Tibial artery (tissue), 4 donors: ENCODE results near the gene ZNF101.

Experiments used
- DNase-seq, 2 donors: peaks; one replicate each; pipeline ENCODE4 v3.0.0-alpha.2; 2019
- H3K27ac ChIP-seq, 2 donors: fragments of 200-600 bp; sonication (generic) in 1 of 2; 1 replicate in 1 of 2; 2 replicates in 1 of 2; pipeline ENCODE4 v1.5.1; 2018 to 2019; ENCODE audit warnings: mild to moderate bottlenecking in 1 of 2
- H3K27me3 ChIP-seq, 2 donors: fragments of 200-600 bp; sonication (generic) in 1 of 2; one replicate each; pipeline versions ENCODE4 v1.5.1 to v1.6.0; 2016 to 2019
- H3K36me3 ChIP-seq, 3 donors: fragments of 200-600 bp; sonication (generic) in 2 of 3; one replicate each; pipeline ENCODE4 v1.5.1; 2016 to 2019; ENCODE audit warnings: mild to moderate bottlenecking in 2 of 3
- H3K4me1 ChIP-seq, 4 donors: fragments of 200-600 bp; sonication (generic) in 2 of 4; 1 replicate in 3 of 4; 2 replicates in 1 of 4; pipeline ENCODE4 v1.5.1; 2016 to 2019
- H3K4me3 ChIP-seq, 2 donors: fragments of 200-600 bp; sonication (generic) in 1 of 2; 1 replicate in 1 of 2; 2 replicates in 1 of 2; pipeline ENCODE4 v1.5.1; 2018 to 2019; ENCODE audit warnings: mild to moderate bottlenecking in 2 of 2
- H3K9me3 ChIP-seq, 3 donors: fragments of 200-600 bp; sonication (generic) in 1 of 3; one replicate each; pipeline ENCODE4 v1.5.1; 2016 to 2019
- CTCF ChIP-seq, 2 experiments: fragments of 200-600 bp in 1 of 2; fragments of 450-650 bp in 1 of 2; IDR thresholded peaks; one replicate each; pipeline ENCODE4 v1.5.1; 2017 to 2019; ENCODE audit warnings: antibody characterized with exemption in 2 of 2, mild to moderate bottlenecking in 1 of 2, moderate library complexity in 1 of 2
- intact Hi-C: fragments of 100-400 bp; cut with DNase I; formaldehyde crosslinking; loops from one replicate; pipeline ENCODE4 v1.15.0; 2023; ENCODE audit warnings: low total_unique reads

ZNF101 gene

GRCh38 chr19:19626516-19627472 is 41.8 kb upstream of the ZNF101 start:
- Histone ChIP-seq H3K27ac (no peak overlapping the region), H3K9me3 (no peaks in the 10 kb centered on the region), H3K4me3 (no peak overlapping the region), H3K4me1 (peaks cover 0 to 21% (median 12%) of the 10 kb centered on the region in 4 donors), H3K27me3 (peaks cover 0 to 26% of the 10 kb centered on the region in 2 donors), H3K36me3 (peaks cover 0 to 11% (median 6%) of the 10 kb centered on the region in 3 donors)
- DNase-seq, result no peak
- no peak for TF ChIP-seq CTCF (IDR thresholded peaks at IDR 0.05)
- intact Hi-C loops, result no loop called here

- intact Hi-C loops, result no loop called here
- H3K4me3 ChIP-seq, result peak within 1 kb of the TSS; percentile 29 to 50
- H3K27ac ChIP-seq, result no peak within 1 kb of the TSS
- no peak for DNase-seq
- H3K4me1 ChIP-seq, result peaks cover 0 to 21% (median 12%) of the 10 kb centered on the region in 4 donors
- no peaks in the 10 kb centered on the region for H3K9me3 ChIP-seq
- TF ChIP-seq CTCF (IDR thresholded peaks at IDR 0.05), result no peak
- peaks cover 0 to 26% of the 10 kb centered on the region in 2 donors for H3K27me3 ChIP-seq
- peaks cover 0 to 19% (median 9%) of the 10 kb centered on the region in 3 donors for H3K36me3 ChIP-seq
Observed at GRCh38 chr19:19627621-19628500, 40.8 kb upstream of the ZNF101 start, which contains the start of gene LPAR2. Gene LPAR2 (minus strand): TSS chr19:19628220. CDS start chr19:19627275, 945 bp downstream.

GRCh38 chr19:19628501-19629134 is 40.0 kb upstream of the ZNF101 start:
- Histone ChIP-seq H3K9me3 (no peaks in the 10 kb centered on the region), H3K4me3 (peak overlapping the region in 1 of 2 donors; percentile 50), H3K36me3 (peaks cover 0 to 24% (median 11%) of the 10 kb centered on the region in 3 donors), H3K27me3 (peaks cover 0 to 26% of the 10 kb centered on the region in 2 donors), H3K4me1 (peaks cover 0 to 21% (median 12%) of the 10 kb centered on the region in 4 donors), H3K27ac (no peak overlapping the region)
- intact Hi-C loops, result no loop called here
- no peak for TF ChIP-seq CTCF (IDR thresholded peaks at IDR 0.05)
- no peak for DNase-seq

GRCh38 chr19:19630062-19630414 is 38.6 kb upstream of the ZNF101 start:
- Histone ChIP-seq H3K27ac (no peak overlapping the region), H3K9me3 (no peaks in the 10 kb centered on the region), H3K4me1 (peaks cover 0 to 21% (median 12%) of the 10 kb centered on the region in 4 donors), H3K36me3 (peaks cover 6 to 28% (median 14%) of the 10 kb centered on the region in 3 donors), H3K4me3 (no peak overlapping the region), H3K27me3 (peaks cover 0 to 26% of the 10 kb centered on the region in 2 donors)
- intact Hi-C loops, result no loop called here
- DNase-seq, result no peak
- TF ChIP-seq CTCF (IDR thresholded peaks at IDR 0.05), result no peak

GRCh38 chr19:19630426-19630825 is 38.2 kb upstream of the ZNF101 start:
- no peaks in the 10 kb centered on the region for H3K9me3 ChIP-seq
- H3K27me3 ChIP-seq, result peaks cover 0 to 26% of the 10 kb centered on the region in 2 donors
- peaks cover 0 to 21% (median 12%) of the 10 kb centered on the region in 4 donors for H3K4me1 ChIP-seq
- intact Hi-C loops, result no loop called here
- H3K36me3 ChIP-seq, result peaks cover 6 to 32% (median 18%) of the 10 kb centered on the region in 3 donors
- no peak overlapping the region for H3K27ac ChIP-seq
- no peak for DNase-seq
- H3K4me3 ChIP-seq, result no peak overlapping the region
- no peak for TF ChIP-seq CTCF (IDR thresholded peaks at IDR 0.05)
